Gastroesophageal sphincter (tissue), 4 donors: ENCODE measurements around the gene ABHD2. TPM values are rescaled to one million over a fixed set of nuclear protein-coding genes. Genes with fewer than 3 reads are reported as not detected.
"Not testable (repeated sequence)": the region's sequence is repeated elsewhere in the genome, so short reads cannot be mapped to it uniquely, and the experiment has no call there.

Experiments
- ATAC-seq: fragments of 150-250 bp; one replicate; pipeline ENCODE4 v1.9.1; 2016; ENCODE audit warnings: mild to moderate bottlenecking, moderate library complexity
- H3K27ac ChIP-seq, 4 donors: fragments of 200-600 bp; sonication (generic) in 3 of 4; 1 replicate in 3 of 4; 2 replicates in 1 of 4; pipeline ENCODE4 v1.5.1; 2016 to 2019
- H3K27me3 ChIP-seq: fragments of 200-600 bp; sonication (generic); one replicate; pipeline ENCODE4 v1.5.1; 2019
- H3K36me3 ChIP-seq, 2 donors: fragments of 200-600 bp; sonication (generic); one replicate each; pipeline ENCODE4 v1.5.1; 2019; ENCODE audit warnings: control low read depth in 1 of 2
- H3K4me1 ChIP-seq, 3 donors: fragments of 200-600 bp; sonication (generic); 1 replicate in 2 of 3; 2 replicates in 1 of 3; pipeline ENCODE4 v1.5.1; 2016 to 2019; ENCODE audit warnings: control low read depth in 2 of 3
- H3K4me3 ChIP-seq, 2 donors: fragments of 200-600 bp; sonication (generic); one replicate each; pipeline ENCODE4 v1.5.1; 2019; ENCODE audit warnings: mild to moderate bottlenecking in 1 of 2, moderate library complexity in 1 of 2
- H3K9me3 ChIP-seq, 3 donors: fragments of 200-600 bp; sonication (generic); one replicate each; pipeline ENCODE4 v1.5.1; 2017 to 2019; ENCODE audit warnings: control low read depth in 2 of 3
- CTCF ChIP-seq, 4 experiments: fragments of 200-600 bp in 2 of 4; fragments of 450-650 bp in 2 of 4; sonication (generic) in 1 of 4; IDR thresholded peaks; one replicate each; pipeline ENCODE4 v1.5.1; 2017 to 2019; ENCODE audit warnings: antibody characterized with exemption in 4 of 4, mild to moderate bottlenecking in 2 of 4, moderate library complexity in 2 of 4
- EP300 ChIP-seq: sonication (generic); formaldehyde crosslinking; IDR thresholded peaks from one replicate; pipeline ENCODE4 v1.6.1; 2017; ENCODE audit warnings: antibody characterized with exemption, mild to moderate bottlenecking
- POLR2A ChIP-seq, 2 donors: fragments of 450-650 bp; IDR thresholded peaks; one replicate each; pipeline ENCODE4 v1.6.1; 2017; ENCODE audit warnings: antibody characterized with exemption in 2 of 2, mild to moderate bottlenecking in 2 of 2, moderate library complexity in 1 of 2
- POLR2AphosphoS5 ChIP-seq: sonication (generic); formaldehyde crosslinking; IDR thresholded peaks from one replicate; pipeline ENCODE4 v1.6.1; 2017; ENCODE audit warnings: antibody characterized with exemption
- WGBS, 2 donors: methylation state at CpG; one replicate each; pipeline ENCODE4 v1.1.5; 2018; ENCODE audit warnings: low coverage in 1 of 2; 5-methylcytosine and 5-hydroxymethylcytosine counted together
- total RNA-seq, 4 donors: library from RNA; depleted of rRNA; stranded (reverse); fragments of >200 nt; gene quantifications; one replicate each; pipeline ENCODE4 v1.1.0, GENCODE V29; 2016

ABHD2 gene
- 100 to 1,000 TPM in 1 of 4 donors, 10 to 100 TPM in 3; 54.6 to 108 (median 75.9) TPM for total RNA-seq

GRCh38 chr15:89087830-89088604, at the start of gene ABHD2:
Gene ABHD2, plus strand, starts transcription at chr15:89088456. Its CDS starts 27,872 bp downstream, at chr15:89116328.
- ATAC-seq = peak; percentile 98
- TF ChIP-seq EP300 (no peak), POLR2A (IDR thresholded peaks at IDR 0.05) (peak; percentile 90 to 92), CTCF (IDR thresholded peaks at IDR 0.05) (no peak), POLR2AphosphoS5 (peak; percentile 92)
- H3K9me3 ChIP-seq = no peaks in the 10 kb centered on the region
- H3K4me3 ChIP-seq = peak within 1 kb of the TSS; percentile 79 to 95
- no peaks in the 10 kb centered on the region for H3K27me3 ChIP-seq
- 0% methylated on average over 7 to 20 of the region's 51 CpGs for whole genome bisulfite sequencing, 2 donors
- peak within 1 kb of the TSS; percentile 94 to 98 (median 96) for H3K27ac ChIP-seq
- no peaks in the 10 kb centered on the region for H3K36me3 ChIP-seq
- peaks cover 0 to 78% (median 24%) of the 10 kb centered on the region in 3 donors for H3K4me1 ChIP-seq

- 26 to 32% methylated on average over 4 to 5 of the region's 5 CpGs for WGBS, 2 donors
- peak; percentile 56 for ATAC-seq
- H3K4me3 ChIP-seq = no peak overlapping the region
- peak overlapping the region in 3 of 4 donors; percentile 73 to 75 (median 73) for H3K27ac ChIP-seq
- H3K9me3 ChIP-seq = no peaks in the 10 kb centered on the region
- H3K36me3 ChIP-seq = no peaks in the 10 kb centered on the region
- no peaks in the 10 kb centered on the region for H3K27me3 ChIP-seq
- TF ChIP-seq POLR2AphosphoS5 = peak; percentile 96
- TF ChIP-seq EP300 = no peak
- peaks cover 0 to 36% (median 4%) of the 10 kb centered on the region in 3 donors for H3K4me1 ChIP-seq
Measured at GRCh38 chr15:89039142-89039541, 49.1 kb upstream of the ABHD2 start.

- WGBS, 2 donors = no CpG with 5 or more reads among the region's 5 CpGs
- Histone ChIP-seq H3K4me3 (peak overlapping the region in 1 of 2 donors; percentile 26), H3K27ac (peak overlapping the region in 3 of 4 donors; percentile 73 to 78 (median 75))
Measured at GRCh38 chr15:89041507-89041906, 46.7 kb upstream of the ABHD2 start.

GRCh38 chr15:89042387-89042786, 45.9 kb upstream of the ABHD2 start:
- 88 to 96% methylated on average over 4 to 5 of the region's 5 CpGs for WGBS, 2 donors
- TF ChIP-seq POLR2AphosphoS5 (no peak), EP300 (no peak), POLR2A (IDR thresholded peaks at IDR 0.05) (no peak), CTCF (IDR thresholded peaks at IDR 0.05) (no peak)
- Histone ChIP-seq H3K36me3 (no peaks in the 10 kb centered on the region), H3K9me3 (no peaks in the 10 kb centered on the region), H3K4me1 (peaks cover 0 to 36% (median 4%) of the 10 kb centered on the region in 3 donors), H3K4me3 (no peak overlapping the region), H3K27me3 (no peaks in the 10 kb centered on the region), H3K27ac (peak overlapping the region in 3 of 4 donors; percentile 73 to 78 (median 75))
- no peak for ATAC-seq

More at GRCh38 chr15:89041507-89041906, 46.7 kb upstream of the ABHD2 start:
- TF ChIP-seq EP300 = no peak
- TF ChIP-seq POLR2AphosphoS5 = no peak
- TF ChIP-seq CTCF (IDR thresholded peaks at IDR 0.05) = no peak
- TF ChIP-seq POLR2A (IDR thresholded peaks at IDR 0.05) = no peak
- Histone ChIP-seq H3K4me1 (peaks cover 0 to 36% (median 4%) of the 10 kb centered on the region in 3 donors), H3K27me3 (no peaks in the 10 kb centered on the region), H3K9me3 (no peaks in the 10 kb centered on the region), H3K36me3 (no peaks in the 10 kb centered on the region)
- no peak for ATAC-seq

GRCh38 chr15:89043031-89044002, 44.9 kb upstream of the ABHD2 start:
- ATAC-seq = no peak
- TF ChIP-seq EP300 (no peak), POLR2AphosphoS5 (no peak), POLR2A (IDR thresholded peaks at IDR 0.05) (no peak), CTCF (IDR thresholded peaks at IDR 0.05) (no peak)
- WGBS, 2 donors = 77 to 80% methylated on average over 3 of the region's 3 CpGs
- Histone ChIP-seq H3K27me3 (no peaks in the 10 kb centered on the region), H3K27ac (no peak overlapping the region), H3K4me3 (no peak overlapping the region), H3K36me3 (no peaks in the 10 kb centered on the region), H3K4me1 (peaks cover 0 to 30% (median 3%) of the 10 kb centered on the region in 3 donors), H3K9me3 (no peaks in the 10 kb centered on the region)

- ATAC-seq = not testable (repeated sequence)
Measured at GRCh38 chr15:89049016-89049666, 39.1 kb upstream of the ABHD2 start.

More at GRCh38 chr15:89049016-89049666, 39.1 kb upstream of the ABHD2 start:
- not testable (repeated sequence) for H3K36me3 ChIP-seq, H3K9me3 ChIP-seq, H3K27ac ChIP-seq, H3K4me3 ChIP-seq, H3K27me3 ChIP-seq
- H3K4me1 ChIP-seq = peaks cover 0 to 25% (median 0%) of the 10 kb centered on the region in 3 donors
- WGBS, 2 donors = 73 to 83% methylated on average over 5 to 7 of the region's 21 CpGs
